Calu3 (cell line): ENCODE results near the gene MAG. TPM values are rescaled to one million over a fixed set of nuclear protein-coding genes. Genes with fewer than 3 reads are reported as not detected.

Source experiments
- BruUV-seq: library from RNA; stranded (reverse); fragments of 400-500 nt; replicated peaks from 2 replicates; lab custom pipeline; 2021; lab: Mats Ljungman, UMichigan
- CTCF ChIA-PET: fragments of 300-600 bp; sonication (Branson Sonifier 250); formaldehyde crosslinking; loops from one replicate; lab custom pipeline; 2022; ENCODE audit warnings: antibody characterized with exemption; lab: Charles Lee
- DNase-seq: peaks from one replicate; pipeline ENCODE4 v3.0.0; 2022
- H3K27ac Mint-ChIP-seq: one replicate; pipeline ENCODE4 v1.8.0; 2022; ENCODE audit warnings: mixed read lengths; ENCODE audit not compliant: unreplicated experiment
- H3K27me3 Mint-ChIP-seq: one replicate; pipeline ENCODE4 v1.8.0; 2022; ENCODE audit warnings: mixed read lengths; ENCODE audit not compliant: unreplicated experiment
- H3K36me3 Mint-ChIP-seq: one replicate; pipeline ENCODE4 v1.8.0; 2022; ENCODE audit warnings: mild to moderate bottlenecking, moderate library complexity, mixed read lengths; ENCODE audit not compliant: insufficient read depth, unreplicated experiment
- H3K4me1 Mint-ChIP-seq: one replicate; pipeline ENCODE4 v1.8.0; 2022; ENCODE audit warnings: mild to moderate bottlenecking, low read depth, mixed read lengths; ENCODE audit not compliant: unreplicated experiment
- H3K4me3 Mint-ChIP-seq: one replicate; pipeline ENCODE4 v1.8.0; 2022; ENCODE audit warnings: mild to moderate bottlenecking, low read depth, moderate library complexity, mixed read lengths; ENCODE audit not compliant: unreplicated experiment
- H3K9me3 Mint-ChIP-seq: one replicate; pipeline ENCODE4 v1.8.0; 2022; ENCODE audit warnings: low read depth, mixed read lengths; ENCODE audit not compliant: unreplicated experiment
- intact Hi-C: fragments of 100-400 bp; cut with micrococcal nuclease; formaldehyde crosslinking; loops from one replicate; pipeline ENCODE4 v1.10.0; 2022; ENCODE audit not compliant: unreplicated experiment
- total RNA-seq: library from RNA; stranded (reverse); gene quantifications from 2 replicates; pipeline ENCODE4 v1.2.3, GENCODE V29; 2022
- TF ChIP-seq, protein P1 (sequence below): fragments of 200-600 bp; IDR thresholded peaks from one replicate; pipeline ENCODE4 v1.8.0; 2022; ENCODE audit warnings: antibody characterized with exemption; ENCODE audit not compliant: unreplicated experiment

The MAG gene
- total RNA-seq, 1 experiment from 2014 or later, result not detected

DNA sequence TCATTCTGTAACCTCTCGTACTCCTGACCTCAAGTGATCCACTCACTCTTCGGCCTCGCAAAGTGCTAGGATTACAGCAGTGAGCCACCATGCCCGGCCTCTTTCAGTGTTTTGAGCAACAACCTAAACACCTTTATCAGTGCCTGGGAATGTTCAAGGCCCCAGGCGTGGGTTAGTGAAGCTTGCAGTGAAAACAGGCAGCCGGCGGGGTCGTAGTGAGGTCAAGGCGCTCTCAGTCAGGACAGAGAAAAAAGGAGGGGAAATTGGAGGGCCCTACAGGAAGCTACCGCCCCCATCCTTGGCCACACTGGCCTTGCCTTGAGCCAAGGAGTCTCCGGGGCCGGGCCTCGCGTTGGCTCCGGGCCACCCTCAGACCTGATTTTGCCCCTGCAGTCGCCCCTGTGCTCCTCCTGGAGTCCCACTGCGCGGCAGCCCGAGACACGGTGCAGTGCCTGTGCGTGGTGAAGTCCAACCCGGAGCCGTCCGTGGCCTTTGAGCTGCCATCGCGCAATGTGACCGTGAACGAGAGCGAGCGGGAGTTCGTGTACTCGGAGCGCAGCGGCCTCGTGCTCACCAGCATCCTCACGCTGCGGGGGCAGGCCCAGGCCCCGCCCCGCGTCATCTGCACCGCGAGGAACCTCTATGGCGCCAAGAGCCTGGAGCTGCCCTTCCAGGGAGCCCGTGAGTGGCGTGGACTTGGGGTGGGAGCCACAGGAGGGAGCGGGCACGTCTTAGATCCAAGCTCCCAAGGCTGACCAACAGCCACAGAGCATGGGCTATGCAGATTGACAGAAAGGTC is 17.7 kb downstream of the MAG start:
- Mint-ChIP-seq H3K4me3 (no peak overlapping the region), H3K4me1 (peaks cover 31% of the 10 kb centered on the region), H3K9me3 (no peaks in the 10 kb centered on the region), H3K36me3 (no peaks in the 10 kb centered on the region), H3K27ac (no peak overlapping the region), H3K27me3 (no peaks in the 10 kb centered on the region)
- BruUV-seq, result no TSS peak
- CTCF ChIA-PET, result no interaction called here
- no peak for DNase-seq
- TF ChIP-seq, protein P1, sequence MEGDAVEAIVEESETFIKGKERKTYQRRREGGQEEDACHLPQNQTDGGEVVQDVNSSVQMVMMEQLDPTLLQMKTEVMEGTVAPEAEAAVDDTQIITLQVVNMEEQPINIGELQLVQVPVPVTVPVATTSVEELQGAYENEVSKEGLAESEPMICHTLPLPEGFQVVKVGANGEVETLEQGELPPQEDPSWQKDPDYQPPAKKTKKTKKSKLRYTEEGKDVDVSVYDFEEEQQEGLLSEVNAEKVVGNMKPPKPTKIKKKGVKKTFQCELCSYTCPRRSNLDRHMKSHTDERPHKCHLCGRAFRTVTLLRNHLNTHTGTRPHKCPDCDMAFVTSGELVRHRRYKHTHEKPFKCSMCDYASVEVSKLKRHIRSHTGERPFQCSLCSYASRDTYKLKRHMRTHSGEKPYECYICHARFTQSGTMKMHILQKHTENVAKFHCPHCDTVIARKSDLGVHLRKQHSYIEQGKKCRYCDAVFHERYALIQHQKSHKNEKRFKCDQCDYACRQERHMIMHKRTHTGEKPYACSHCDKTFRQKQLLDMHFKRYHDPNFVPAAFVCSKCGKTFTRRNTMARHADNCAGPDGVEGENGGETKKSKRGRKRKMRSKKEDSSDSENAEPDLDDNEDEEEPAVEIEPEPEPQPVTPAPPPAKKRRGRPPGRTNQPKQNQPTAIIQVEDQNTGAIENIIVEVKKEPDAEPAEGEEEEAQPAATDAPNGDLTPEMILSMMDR, result no peak
- intact Hi-C loops, result no loop called here

DNA sequence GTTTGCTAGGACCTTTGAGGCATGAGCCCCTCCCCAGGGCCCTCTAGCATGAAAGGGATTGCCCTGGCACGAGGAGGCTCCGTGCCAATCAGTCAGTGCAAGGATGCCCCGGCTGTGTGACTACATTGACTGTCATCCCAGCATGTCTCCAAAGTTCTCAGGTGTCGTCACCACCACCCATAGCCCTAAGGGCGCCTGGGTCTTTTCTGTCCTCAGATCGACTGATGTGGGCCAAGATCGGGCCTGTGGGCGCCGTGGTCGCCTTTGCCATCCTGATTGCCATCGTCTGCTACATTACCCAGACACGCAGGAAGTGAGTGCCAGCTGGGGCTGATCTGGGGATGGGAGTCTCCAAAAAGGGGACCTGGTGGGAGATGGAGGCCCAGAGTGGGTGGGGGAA is 18.4 kb downstream of the MAG start:
- no peaks in the 10 kb centered on the region for H3K9me3 Mint-ChIP-seq
- H3K27ac Mint-ChIP-seq, result no peak overlapping the region
- DNase-seq, result no peak
- CTCF ChIA-PET, result no interaction called here
- BruUV-seq, result no TSS peak
- no peaks in the 10 kb centered on the region for H3K27me3 Mint-ChIP-seq
- intact Hi-C loops, result no loop called here
- H3K4me1 Mint-ChIP-seq, result peaks cover 31% of the 10 kb centered on the region
- H3K36me3 Mint-ChIP-seq, result no peaks in the 10 kb centered on the region
- H3K4me3 Mint-ChIP-seq, result no peak overlapping the region
- TF ChIP-seq, protein P1, result no peak

DNA sequence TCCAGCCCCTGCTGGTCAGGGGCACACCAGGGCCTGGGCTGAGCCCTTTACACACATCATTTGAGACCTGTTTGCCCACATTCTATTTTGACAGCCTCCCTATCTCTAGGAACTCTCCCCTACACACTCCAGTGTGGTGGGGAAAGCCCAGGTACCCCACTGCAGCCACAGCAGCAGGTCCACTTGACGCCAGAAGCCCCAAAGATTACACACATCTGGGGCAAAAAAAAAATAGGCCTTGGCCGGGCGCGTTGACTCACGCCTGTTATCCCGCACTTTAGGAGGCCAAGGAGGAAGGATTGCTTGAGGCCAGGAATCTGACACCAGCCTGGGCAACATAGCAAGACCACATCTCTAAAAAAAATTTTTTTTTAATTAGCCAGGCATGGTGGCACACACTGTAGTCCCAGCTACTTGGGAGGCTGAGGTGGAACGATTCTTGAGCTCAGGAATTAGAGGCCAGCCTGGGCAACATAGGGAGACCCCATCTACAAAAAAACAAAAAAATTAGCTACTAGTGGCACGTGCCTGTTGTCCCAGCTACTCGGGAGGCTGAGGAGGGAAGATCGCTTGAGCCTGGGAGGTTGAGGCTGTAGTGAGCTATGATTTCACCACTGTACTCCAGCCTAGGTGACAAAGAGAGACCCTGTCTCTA is 19.0 kb downstream of the MAG start:
- intact Hi-C loops, result no loop called here
- Mint-ChIP-seq H3K4me3 (no peak overlapping the region), H3K4me1 (peaks cover 31% of the 10 kb centered on the region), H3K36me3 (no peaks in the 10 kb centered on the region), H3K27ac (no peak overlapping the region), H3K9me3 (no peaks in the 10 kb centered on the region), H3K27me3 (no peaks in the 10 kb centered on the region)
- no TSS peak for BruUV-seq
- no peak for DNase-seq
- TF ChIP-seq, protein P1, result no peak
- CTCF ChIA-PET, result interaction anchor here (0.7 kb wide), 1 partner anchor 201 kb away, joined by 6 read pairs; no protein-coding TSS in a partner anchor

DNA sequence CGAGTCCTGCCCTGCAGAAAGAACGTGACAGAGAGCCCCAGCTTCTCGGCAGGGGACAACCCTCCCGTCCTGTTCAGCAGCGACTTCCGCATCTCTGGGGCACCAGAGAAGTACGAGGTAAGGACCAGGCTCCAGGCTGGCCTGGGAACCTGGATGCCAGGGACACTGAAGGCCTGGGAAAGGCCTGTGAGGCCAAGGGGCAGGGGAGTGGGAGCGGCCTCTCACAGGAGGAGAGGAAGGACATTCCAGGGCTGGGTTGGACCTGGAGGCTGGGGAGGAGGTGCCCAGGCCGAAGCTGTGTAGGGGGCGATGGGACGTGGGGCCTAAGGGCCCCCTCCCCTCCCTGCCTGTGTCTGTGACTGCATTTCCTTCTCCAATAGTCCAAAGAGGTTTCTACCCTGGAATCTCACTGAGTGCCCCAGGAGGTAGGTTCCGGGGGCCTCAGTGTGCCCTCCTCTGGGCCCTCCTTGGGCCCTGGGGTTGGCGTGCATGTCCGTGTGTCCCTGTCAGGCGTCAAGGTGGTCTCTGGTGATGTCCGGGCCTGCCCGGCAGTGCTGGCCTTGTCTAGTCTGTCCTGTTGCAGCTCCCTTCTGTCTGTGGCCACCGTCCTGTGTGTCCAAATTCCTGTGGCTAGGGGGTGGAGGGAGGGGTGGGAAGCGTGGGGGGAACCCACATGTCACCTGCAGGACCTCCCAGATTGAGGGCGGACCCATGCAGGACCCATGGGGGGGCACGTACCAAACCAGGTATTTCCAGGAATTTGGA is 20.1 kb downstream of the MAG start:
- CTCF ChIA-PET, result interaction anchor here (0.6 to 1.2 kb wide), 3 partner anchors 11 to 183 kb away, joined by 4 to 6 read pairs (median 4); no protein-coding TSS in a partner anchor
- no peak for DNase-seq
- no peak overlapping the region for H3K27ac Mint-ChIP-seq
- no peak overlapping the region for H3K4me3 Mint-ChIP-seq
- peaks cover 26% of the 10 kb centered on the region for H3K4me1 Mint-ChIP-seq
- BruUV-seq, result no TSS peak
- intact Hi-C loops, result no loop called here
- H3K27me3 Mint-ChIP-seq, result no peaks in the 10 kb centered on the region
- no peaks in the 10 kb centered on the region for H3K36me3 Mint-ChIP-seq
- TF ChIP-seq, protein P1, result no peak
- H3K9me3 Mint-ChIP-seq, result no peaks in the 10 kb centered on the region
